Upper lobe of left lung (tissue), 4 donors: Measurements from ENCODE around the gene SEPHS1.

ENCODE experiments used
- POLR2AphosphoS5 ChIP-seq, 2 donors: sonication (generic); formaldehyde crosslinking; IDR thresholded peaks; one replicate each; pipeline ENCODE4 v1.5.1; 2017; ENCODE audit warnings: antibody characterized with exemption in 2 of 2
- TF ChIP-seq, protein P1 (sequence below), 6 experiments: fragments of 450-650 bp in 4 of 6; fragments of 200-600 bp in 2 of 6; sonication (generic) in 2 of 6; IDR thresholded peaks; one replicate each; pipeline ENCODE4 v1.5.1; 2016 to 2019; ENCODE audit warnings: antibody characterized with exemption in 6 of 6

DNA sequence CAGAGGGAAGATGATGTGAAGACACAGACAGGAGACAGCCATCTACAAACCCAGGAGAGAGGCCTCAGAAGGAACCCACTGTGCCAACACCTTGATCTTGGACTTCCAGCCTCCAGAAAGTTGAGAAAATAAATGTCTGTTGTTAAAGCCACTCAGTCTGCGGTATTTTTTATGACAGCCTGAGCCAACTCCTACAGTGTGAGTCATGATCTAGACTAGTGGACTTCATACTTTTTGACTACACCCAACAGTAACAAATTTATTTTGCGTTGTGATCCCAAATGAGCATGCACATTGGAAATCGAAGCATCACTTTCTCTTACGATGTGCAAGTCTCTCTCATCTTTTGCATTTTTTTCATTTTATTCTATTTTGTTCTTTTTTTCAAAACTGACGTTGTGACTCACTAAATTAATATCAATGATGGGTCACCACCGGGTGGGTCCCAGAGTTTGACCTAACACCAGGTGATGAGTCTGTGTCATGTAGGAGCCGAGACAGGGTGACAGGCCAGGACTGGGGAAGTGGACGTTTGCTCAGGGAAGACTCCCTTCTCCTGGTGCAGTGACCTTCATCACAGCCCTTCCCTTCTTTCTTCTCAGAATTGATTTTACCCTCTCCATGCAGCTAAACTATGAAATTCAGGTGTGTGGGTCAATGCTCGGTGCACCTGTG, 77.1 kb downstream of the SEPHS1 start:
- TF ChIP-seq, protein P1, sequence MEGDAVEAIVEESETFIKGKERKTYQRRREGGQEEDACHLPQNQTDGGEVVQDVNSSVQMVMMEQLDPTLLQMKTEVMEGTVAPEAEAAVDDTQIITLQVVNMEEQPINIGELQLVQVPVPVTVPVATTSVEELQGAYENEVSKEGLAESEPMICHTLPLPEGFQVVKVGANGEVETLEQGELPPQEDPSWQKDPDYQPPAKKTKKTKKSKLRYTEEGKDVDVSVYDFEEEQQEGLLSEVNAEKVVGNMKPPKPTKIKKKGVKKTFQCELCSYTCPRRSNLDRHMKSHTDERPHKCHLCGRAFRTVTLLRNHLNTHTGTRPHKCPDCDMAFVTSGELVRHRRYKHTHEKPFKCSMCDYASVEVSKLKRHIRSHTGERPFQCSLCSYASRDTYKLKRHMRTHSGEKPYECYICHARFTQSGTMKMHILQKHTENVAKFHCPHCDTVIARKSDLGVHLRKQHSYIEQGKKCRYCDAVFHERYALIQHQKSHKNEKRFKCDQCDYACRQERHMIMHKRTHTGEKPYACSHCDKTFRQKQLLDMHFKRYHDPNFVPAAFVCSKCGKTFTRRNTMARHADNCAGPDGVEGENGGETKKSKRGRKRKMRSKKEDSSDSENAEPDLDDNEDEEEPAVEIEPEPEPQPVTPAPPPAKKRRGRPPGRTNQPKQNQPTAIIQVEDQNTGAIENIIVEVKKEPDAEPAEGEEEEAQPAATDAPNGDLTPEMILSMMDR (IDR thresholded peaks at IDR 0.05), result no peak
- TF ChIP-seq POLR2AphosphoS5 (IDR thresholded peaks at IDR 0.05), result no peak
